ENCODE results near the gene SLK. TPM values are rescaled to one million over a fixed set of nuclear protein-coding genes. Genes with fewer than 3 reads are reported as not detected.
A peak's percentile ranks its signal among the peaks of the same experiment; 100 is the strongest.

Gene SLK
- polyA plus RNA-seq, 2 of the 4 experiments (the other 2 are of a cell fraction) = 23.3 to 29.2 TPM

DNA sequence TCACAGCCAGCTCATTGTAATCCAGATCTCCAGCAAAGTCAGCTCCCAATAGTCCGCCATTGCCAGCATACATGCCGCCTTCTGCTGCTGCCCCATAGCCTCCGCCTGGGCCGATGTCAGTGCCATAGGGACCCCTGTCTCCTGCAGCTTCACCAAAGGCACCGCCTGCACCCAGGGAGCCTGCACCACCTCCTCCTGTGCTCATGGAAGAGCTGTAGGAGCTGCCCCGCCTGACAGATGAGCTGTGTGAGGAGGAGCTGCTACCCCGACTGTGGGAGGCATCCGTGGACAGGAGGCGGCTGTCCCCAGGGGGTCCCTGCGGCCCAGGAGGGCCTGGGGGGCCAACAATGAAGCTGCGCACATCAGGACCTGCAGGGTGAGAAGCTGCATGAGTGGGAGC is 67.0 kb downstream of the SLK start (continued):
- no peak for TF ChIP-seq CEBPB (IDR thresholded peaks at IDR 0.05)
- no peak for TF ChIP-seq ZSCAN20 (CRISPR knock-in tag; IDR thresholded peaks at IDR 0.05)
- TF ChIP-seq, protein P1, sequence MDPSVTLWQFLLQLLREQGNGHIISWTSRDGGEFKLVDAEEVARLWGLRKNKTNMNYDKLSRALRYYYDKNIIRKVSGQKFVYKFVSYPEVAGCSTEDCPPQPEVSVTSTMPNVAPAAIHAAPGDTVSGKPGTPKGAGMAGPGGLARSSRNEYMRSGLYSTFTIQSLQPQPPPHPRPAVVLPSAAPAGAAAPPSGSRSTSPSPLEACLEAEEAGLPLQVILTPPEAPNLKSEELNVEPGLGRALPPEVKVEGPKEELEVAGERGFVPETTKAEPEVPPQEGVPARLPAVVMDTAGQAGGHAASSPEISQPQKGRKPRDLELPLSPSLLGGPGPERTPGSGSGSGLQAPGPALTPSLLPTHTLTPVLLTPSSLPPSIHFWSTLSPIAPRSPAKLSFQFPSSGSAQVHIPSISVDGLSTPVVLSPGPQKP (IDR thresholded peaks at IDR 0.05; ENCODE audit: low read depth, low read length) = no peak
- TF ChIP-seq TP53 (CRISPR knock-in tag; IDR thresholded peaks at IDR 0.05) = no peak

DNA sequence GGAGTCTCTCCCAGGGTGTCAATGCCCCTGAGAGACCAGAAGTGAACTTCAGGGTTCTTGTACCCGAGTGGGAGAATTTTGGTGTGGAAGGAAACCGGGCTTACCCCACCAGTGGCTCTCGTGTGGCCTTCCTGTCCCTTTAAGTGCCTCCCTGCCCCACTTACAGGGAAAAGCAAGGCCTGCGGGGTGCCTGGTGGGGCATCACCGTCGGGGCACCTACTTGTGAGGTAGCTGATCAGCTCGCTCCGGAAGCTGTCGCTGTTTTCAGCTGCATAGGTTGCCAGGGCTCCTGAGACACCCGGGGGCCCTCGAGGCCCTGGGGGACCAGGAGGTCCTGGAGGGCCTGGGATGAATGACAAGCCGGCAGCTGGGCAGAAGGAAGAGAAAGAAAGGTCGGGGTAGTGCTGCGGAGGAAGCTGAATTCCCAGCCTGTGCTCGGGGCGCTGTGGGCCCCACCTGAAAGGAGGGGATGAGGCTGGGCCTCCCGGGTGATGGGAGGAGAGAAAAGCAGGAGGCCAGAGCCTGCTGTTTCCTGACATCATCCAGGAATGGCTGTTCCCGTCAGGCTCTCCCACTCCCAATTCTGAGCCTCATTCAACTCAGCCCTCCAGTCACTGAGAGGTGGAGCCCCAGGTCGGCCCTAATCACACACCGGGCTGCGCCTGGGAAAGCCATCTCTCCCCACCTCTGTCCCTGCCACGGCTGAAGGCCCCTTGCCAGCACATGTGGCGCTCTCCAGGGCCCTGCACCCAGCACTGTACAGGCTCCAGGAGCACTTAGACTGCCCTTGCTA is 67.7 kb downstream of the SLK start:
- no peak for DNase-seq (ENCODE audit: low read depth in 1 of 2, low spot score in 1 of 2)
- no peaks in the 10 kb centered on the region for H3K4me1 ChIP-seq
- CTCF ChIA-PET = interaction anchor here (1.0 to 1.5 kb wide), 6 partner anchors 10 to 322 kb away, joined by 4 to 7 read pairs (median 4); partner anchors contain the start of gene SFR1
- H3K4me3 ChIP-seq = no peak overlapping the region
- TF ChIP-seq FOXS1 (CRISPR knock-in tag; IDR thresholded peaks at IDR 0.05) (no peak), POLR2A (IDR thresholded peaks at IDR 0.05; ENCODE audit: low read length) (no peak), NR3C1 (IDR thresholded peaks at IDR 0.05) (no peak), GATA3 (IDR thresholded peaks at IDR 0.05; ENCODE audit: borderline replicate concordance) (no peak), NFE2L2 (conservative IDR thresholded peaks at IDR 0.05; ENCODE audit: low read length) (no peak), ZSCAN20 (CRISPR knock-in tag; IDR thresholded peaks at IDR 0.05) (no peak), HOXB13 (CRISPR knock-in tag; IDR thresholded peaks at IDR 0.05; ENCODE audit: low read depth) (no peak), SMC3 (IDR thresholded peaks at IDR 0.05) (no peak), KDM1A (IDR thresholded peaks at IDR 0.05; ENCODE audit: low read depth) (no peak), ESRRA (IDR thresholded peaks at IDR 0.05; ENCODE audit: borderline replicate concordance, low read length) (no peak), SREBF2 (IDR thresholded peaks at IDR 0.05) (no peak), JUNB (IDR thresholded peaks at IDR 0.05) (no peak)
- TF ChIP-seq, protein P2, sequence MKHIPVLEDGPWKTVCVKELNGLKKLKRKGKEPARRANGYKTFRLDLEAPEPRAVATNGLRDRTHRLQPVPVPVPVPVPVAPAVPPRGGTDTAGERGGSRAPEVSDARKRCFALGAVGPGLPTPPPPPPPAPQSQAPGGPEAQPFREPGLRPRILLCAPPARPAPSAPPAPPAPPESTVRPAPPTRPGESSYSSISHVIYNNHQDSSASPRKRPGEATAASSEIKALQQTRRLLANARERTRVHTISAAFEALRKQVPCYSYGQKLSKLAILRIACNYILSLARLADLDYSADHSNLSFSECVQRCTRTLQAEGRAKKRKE (CRISPR knock-in tag; IDR thresholded peaks at IDR 0.05; ENCODE audit: low read depth) = no peak
- TF ChIP-seq, protein P3, sequence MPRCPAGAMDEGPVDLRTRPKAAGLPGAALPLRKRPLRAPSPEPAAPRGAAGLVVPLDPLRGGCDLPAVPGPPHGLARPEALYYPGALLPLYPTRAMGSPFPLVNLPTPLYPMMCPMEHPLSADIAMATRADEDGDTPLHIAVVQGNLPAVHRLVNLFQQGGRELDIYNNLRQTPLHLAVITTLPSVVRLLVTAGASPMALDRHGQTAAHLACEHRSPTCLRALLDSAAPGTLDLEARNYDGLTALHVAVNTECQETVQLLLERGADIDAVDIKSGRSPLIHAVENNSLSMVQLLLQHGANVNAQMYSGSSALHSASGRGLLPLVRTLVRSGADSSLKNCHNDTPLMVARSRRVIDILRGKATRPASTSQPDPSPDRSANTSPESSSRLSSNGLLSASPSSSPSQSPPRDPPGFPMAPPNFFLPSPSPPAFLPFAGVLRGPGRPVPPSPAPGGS (IDR thresholded peaks at IDR 0.05) = no peak
- TF ChIP-seq, protein P4, sequence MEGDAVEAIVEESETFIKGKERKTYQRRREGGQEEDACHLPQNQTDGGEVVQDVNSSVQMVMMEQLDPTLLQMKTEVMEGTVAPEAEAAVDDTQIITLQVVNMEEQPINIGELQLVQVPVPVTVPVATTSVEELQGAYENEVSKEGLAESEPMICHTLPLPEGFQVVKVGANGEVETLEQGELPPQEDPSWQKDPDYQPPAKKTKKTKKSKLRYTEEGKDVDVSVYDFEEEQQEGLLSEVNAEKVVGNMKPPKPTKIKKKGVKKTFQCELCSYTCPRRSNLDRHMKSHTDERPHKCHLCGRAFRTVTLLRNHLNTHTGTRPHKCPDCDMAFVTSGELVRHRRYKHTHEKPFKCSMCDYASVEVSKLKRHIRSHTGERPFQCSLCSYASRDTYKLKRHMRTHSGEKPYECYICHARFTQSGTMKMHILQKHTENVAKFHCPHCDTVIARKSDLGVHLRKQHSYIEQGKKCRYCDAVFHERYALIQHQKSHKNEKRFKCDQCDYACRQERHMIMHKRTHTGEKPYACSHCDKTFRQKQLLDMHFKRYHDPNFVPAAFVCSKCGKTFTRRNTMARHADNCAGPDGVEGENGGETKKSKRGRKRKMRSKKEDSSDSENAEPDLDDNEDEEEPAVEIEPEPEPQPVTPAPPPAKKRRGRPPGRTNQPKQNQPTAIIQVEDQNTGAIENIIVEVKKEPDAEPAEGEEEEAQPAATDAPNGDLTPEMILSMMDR (IDR thresholded peaks at IDR 0.05) = no peak
- TF ChIP-seq, protein P5, sequence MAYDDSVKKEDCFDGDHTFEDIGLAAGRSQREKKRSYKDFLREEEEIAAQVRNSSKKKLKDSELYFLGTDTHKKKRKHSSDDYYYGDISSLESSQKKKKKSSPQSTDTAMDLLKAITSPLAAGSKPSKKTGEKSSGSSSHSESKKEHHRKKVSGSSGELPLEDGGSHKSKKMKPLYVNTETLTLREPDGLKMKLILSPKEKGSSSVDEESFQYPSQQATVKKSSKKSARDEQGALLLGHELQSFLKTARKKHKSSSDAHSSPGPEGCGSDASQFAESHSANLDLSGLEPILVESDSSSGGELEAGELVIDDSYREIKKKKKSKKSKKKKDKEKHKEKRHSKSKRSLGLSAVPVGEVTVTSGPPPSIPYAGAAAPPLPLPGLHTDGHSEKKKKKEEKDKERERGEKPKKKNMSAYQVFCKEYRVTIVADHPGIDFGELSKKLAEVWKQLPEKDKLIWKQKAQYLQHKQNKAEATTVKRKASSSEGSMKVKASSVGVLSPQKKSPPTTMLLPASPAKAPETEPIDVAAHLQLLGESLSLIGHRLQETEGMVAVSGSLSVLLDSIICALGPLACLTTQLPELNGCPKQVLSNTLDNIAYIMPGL (CRISPR knock-in tag; IDR thresholded peaks at IDR 0.05; ENCODE audit: borderline replicate concordance) = no peak
- TF ChIP-seq, protein P1 (IDR thresholded peaks at IDR 0.05; ENCODE audit: low read depth, low read length) = no peak
- TF ChIP-seq, protein P6, sequence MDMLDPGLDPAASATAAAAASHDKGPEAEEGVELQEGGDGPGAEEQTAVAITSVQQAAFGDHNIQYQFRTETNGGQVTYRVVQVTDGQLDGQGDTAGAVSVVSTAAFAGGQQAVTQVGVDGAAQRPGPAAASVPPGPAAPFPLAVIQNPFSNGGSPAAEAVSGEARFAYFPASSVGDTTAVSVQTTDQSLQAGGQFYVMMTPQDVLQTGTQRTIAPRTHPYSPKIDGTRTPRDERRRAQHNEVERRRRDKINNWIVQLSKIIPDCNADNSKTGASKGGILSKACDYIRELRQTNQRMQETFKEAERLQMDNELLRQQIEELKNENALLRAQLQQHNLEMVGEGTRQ (IDR thresholded peaks at IDR 0.05) = no peak
- H3K4me2 ChIP-seq = no peak overlapping the region
- H3K9me3 ChIP-seq = no peaks in the 10 kb centered on the region
- ATAC-seq = peak in 1 of 2 experiments; percentile 10; a peak in 1 of 6 replicates
- 81% methylated on average over 23 of the region's 23 CpGs for WGBS (ENCODE audit: missing lambda C conversion rate)
- no peak for FAIRE-seq
- H3K27ac ChIP-seq = no peak overlapping the region
- POLR2A ChIA-PET = no interaction called here

Measured in A549 (cell line).